HS-5 (cell line): Measurements from ENCODE around the gene RAB3B.
A peak's percentile ranks its signal among the peaks of the same experiment; 100 is the strongest.
"Not testable (repeated sequence)": the region's sequence is repeated elsewhere in the genome, so short reads cannot be mapped to it uniquely, and the experiment has no call there.

Source experiments
- DNase-seq: peaks from one replicate; pipeline ENCODE4 v3.0.0-alpha.2; 2012; ENCODE audit warnings: low read depth

Gene RAB3B

DNA sequence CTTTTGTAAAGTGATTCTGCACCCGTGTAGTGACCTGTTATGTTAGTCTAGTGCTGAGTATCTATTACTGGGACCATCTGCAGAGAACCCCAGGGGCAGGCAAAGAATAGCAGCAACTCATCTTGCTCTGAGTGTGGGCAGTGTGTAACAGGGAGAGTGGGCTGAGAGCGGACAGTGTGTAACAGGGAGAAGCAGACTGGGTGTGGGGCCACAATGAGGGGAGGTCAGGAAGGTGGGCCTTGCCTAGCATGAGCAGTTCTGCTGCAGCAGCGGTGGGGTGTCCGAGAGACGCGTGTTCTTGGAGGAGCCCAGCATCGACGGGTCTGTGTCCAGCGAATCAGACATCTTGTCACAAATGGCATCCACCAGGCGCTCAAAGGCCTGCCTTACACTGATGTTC lies 70.8 kb downstream of the RAB3B start:
- DNase-seq = no peak

DNA sequence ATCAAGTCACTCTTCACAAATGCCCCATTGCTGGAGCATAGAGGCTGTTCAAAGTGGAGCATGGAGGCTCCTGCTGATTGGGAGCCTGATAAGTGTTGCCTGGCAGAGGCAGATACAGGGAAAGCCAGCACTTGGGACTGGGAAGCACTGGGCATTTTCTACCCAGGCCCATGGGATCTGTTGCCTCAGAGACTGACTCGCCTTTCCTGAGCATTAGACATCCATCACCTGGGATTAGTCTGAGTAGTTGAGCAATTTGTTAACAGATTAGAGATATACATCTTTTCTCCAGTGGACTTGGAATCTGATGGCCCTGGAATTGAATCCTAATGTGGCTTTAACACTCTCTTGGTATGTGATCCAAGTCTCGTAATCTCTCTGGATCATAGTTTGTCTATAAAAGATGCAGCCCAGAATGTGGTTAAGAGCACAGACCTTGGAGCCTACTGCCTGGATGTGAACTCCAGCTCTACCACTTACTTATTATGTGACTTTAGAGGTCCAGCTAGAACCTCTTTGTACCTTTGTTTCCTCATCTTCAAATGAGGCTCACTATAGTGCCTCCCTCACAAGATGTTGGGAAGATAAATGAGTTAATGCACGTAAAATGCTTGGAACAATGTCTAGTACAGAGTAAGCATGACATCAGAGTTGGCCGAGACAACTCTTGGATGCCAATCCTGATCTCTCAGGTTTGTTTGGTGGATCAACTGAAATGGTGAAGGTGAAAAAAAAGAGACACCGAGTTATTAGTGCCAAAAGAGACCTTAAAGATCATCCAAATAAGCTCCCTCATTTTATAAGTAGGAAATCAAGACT lies 73.7 kb downstream of the RAB3B start:
- no peak for DNase-seq

DNA sequence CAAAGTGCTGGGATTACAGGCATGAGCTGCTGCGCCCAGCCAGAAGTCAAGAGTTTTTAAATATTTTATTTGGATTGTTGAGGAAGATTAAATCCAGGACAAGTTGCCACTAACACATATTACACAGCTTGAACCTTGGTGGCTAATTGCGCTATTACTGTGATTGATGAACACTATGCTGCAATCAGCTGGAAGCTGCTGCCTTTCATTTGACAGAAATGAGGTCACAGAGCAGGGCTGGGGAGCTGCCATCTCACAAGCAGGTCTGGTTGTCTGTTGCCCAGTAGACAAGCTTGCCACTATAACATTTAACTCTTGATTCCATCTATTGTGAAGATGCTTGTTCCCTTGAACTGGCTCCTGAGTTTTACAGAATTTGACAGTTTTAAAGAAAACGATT lies 74.5 kb downstream of the RAB3B start:
- DNase-seq = no peak

DNA sequence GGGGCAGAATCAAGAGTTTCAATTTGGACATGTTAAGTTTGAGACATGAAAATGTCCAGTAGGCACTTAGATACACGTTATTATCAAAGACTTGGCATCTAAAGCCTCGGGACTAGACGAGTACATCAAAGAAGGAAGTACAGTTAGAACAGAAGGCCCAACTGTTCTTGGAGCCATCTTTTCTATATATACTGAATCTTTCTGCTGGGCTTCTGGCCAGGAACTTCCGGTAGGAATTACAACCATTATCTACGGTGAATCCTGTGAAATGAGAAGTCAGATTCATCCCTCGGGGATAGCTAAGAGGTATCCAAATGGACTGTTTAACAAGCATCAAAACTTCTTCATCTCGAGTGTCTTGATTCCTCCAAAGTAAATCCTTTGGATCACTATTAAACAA lies 77.6 kb downstream of the RAB3B start:
- no peak for DNase-seq

DNA sequence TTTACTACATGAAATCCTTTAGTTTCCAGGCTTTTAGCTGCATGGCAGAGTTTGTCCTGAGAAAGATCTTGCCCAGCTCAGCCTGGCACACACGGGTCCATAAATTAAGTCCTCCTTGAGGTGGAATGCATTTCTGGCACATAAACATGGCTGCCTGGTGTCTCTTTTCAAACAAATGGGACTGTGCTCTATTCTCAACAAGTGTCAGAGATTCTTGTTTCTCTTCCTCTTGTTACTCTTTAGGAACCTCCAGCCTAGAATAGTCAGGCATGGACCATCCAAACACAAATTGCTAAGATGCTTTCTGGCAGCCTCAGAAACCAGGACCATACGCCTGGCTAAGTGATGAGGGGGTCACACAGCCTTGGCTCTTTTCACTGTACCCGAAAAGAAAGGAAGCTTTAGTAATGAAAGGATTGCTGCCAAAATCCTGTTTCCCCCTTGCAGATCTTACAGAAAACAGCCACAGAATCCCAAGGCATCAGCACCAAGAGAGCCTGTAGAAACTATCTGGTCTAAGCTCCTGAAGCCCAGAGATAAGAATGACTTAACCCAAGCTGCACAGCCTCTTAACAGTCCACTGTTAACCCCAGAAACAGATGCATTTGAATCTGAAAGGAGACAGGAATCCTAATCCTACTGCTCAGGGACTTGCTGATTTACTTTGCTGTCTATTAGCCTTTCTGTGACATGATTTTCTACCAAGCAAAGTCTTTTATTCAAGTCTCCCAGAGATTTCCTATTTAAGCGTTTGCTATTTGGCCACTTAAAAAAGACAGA lies 80.1 kb downstream of the RAB3B start:
- no peak for DNase-seq

DNA sequence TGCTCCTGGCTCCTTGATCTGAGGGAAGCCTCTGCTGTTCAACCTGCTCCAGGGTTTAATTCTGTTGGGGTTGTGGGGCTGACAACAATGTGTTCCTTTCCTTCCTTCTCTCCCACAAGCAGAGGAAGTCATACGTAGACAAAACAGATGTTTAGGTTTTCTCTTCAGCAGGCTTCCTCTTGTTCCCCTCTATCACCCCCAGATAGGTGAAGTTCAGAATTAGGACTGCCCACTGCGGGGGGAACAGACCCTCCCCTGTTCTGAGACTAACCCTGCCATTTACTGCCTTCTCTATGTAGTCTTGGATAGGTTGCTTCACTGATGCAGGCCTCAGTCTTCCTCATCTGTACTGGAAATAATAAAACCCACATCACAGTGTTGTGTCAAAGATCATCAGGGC lies 82.0 kb downstream of the RAB3B start:
- DNase-seq = no peak

DNA sequence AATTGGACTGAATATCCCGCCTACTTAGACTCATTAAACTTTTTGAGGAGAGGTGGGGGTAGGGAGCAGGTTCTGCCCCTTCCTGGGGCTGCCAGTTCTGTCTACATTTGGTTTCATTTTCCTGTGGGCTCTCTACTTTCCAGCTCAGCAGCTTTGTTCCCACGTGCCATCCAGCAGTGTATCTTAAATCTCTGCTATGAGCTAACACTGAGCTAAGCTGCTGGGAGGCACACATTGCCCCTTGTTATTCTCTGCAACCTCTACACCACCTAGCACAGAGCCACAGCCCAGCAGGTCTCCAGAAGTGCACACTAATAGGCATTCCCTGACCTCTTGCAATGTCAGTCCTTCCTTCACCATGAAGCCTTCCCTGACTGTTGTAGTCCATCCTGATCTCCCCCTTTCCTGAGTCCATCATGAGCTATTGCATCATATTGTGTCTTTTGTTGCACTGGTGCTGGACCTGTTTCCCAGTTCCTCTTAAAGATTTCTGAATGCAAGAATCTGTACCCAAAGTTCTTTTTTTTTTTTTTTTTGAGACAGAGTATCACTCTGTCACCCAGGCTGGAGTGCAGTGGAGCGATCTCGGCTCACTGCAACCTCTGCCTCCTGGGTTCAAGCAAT lies 83.3 kb downstream of the RAB3B start:
- no peak for DNase-seq

DNA sequence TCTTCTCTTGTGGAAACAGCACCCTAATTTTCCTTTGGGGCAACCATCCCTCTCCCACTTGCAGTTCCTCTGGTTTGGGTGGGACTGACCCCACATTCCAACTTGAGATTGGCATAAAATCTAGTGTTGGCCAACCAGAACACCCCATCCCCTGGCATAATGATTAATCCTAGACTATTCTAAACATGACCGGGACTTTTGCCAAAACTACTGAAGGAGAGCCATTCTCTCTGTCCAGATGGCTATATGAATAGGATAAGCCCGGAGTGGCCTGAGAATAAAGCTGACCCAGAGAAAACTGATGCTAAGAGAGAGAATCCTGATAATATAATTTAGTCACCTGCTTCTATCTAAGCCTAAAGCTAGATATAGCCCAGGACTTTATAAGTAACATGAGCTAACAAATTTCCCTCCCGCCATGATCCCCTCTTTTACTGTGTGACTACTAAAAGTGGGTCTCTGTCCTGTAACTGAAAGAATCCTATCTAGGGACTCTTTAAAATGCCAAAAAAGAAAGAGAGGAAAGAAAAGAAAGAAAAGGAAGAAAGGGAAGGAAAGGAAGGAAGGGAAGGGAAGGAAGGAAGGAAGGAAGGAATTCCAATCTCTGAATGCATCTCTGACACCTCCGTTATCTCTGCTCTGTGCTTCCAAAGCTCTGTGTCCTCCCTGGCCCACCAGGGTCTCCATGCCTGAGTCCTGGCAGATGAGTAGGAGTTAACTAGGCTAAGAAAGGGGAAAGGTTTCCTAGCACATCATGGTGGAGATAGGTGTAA lies 84.0 kb downstream of the RAB3B start:
- no peak for DNase-seq

DNA sequence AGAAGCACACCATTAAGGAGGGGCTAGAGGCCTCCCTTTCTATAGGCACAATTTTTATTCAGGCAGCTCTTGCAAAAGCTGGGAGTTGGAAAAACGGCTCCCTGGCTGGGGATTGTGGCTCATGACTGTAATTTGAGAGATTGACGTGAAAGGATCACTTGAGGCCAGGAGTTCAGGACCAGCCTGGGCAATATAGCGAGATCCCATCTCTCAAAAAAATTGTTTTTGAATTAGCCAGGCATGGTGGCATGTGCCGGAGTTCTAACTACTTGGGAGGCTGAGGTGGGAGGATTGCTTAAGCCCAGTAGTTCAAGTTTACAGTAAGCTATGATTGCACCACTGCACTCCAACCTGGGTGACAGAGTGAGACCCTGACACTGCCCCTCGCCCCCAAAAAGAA lies 88.0 kb downstream of the RAB3B start:
- no peak for DNase-seq

DNA sequence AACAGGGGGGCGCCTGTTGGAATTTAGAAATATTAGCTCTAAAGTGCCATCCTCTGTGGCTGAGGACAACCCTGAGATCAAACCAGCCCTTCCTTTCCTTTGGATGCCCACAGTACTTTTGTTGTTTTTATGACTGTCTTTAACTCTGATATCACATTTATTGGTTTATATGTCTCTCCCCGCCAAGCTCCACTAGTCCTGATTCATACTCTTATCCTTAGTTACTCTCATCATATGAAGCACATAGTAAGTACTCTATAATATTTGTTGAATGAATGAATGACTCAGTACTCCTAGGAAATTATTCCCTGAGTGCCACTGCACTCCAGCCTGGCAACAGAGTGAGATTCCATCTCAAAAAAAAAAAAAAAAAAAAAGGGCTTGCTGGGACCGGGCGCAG lies 89.3 kb downstream of the RAB3B start:
- DNase-seq = no peak

DNA sequence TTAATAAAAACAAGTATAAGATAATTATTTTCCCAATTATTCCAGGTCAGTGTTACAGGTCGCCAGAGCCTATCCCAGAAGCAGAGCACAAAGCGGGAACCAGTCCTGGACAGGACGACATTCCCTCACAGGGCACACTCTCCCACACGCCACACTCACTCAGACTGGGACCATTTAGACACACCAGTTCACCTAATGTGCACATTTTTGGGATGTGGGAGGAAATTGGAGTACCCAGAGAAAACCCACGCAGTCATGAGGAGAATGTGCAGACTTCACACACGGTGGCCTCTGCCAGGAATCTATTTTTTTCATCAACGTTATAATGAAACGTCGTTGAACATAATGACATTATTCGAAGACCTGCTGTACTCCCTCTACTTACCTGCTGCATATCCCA lies 91.5 kb downstream of the RAB3B start:
- DNase-seq = no peak

DNA sequence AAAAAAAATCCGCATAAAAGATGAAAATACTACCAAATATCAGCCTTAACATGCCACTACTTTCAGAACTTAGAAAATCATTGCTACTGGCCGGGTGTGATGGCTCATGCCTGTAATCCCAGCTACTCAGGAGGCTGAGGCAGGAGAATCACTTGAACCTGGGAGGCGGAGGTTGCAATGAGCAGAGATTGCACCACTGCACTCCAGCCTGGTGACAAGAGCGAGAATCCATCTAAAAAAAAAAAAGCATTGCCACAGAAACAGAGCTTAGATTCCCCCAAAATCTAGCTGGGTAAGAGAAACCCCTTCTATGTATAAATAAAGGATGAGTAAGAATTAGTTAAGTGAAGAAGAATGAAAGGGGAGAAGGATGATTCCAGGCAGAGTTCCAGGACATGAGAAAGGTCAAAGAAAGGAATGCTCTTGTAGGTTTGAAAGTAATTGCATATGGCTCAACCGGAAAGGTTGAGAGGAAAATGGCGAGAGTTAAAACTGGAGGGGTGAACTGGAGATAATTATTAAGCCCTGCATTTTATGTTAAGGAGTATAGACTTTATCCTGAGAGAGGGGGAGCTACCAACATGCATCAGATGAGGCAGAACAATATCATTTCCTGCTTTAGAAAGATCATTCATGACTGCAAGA lies 92.3 kb downstream of the RAB3B start:
- DNase-seq = peak; percentile 98

DNA sequence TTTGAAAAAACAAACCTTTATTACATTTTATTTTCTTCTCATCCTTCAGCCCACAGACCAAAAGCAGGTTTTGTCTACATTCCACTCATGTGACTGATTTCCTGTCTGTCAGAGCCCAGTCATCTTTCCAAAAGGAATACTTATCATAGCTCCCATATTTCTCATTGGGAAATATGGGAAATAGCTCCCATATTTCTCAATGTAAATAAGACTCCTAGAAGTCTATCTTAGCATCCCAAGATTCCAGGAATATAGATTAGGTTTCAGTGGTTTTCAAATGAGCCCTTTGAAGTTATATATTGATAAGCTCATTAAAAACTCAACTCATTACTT lies 92.8 kb downstream of the RAB3B start:
- peak; percentile 96 for DNase-seq

DNA sequence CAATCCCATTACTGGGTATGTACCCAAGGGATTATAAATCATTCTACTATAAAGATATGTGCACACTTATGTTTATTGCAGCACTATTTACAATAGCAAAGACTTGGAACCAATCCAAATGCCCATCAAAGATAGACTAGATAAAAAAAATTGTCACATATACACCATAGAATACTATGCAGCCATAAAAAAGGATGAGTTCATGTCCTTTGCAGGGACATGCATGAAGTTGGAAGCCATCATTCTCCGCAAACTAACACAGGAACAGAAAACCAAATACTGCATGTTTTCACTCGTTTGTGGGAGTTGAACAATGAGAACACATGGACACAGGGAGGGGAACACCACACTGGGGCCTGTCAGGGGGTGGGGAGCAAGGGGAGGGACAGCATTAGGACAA lies 95.8 kb downstream of the RAB3B start:
- DNase-seq = not testable (repeated sequence)

DNA sequence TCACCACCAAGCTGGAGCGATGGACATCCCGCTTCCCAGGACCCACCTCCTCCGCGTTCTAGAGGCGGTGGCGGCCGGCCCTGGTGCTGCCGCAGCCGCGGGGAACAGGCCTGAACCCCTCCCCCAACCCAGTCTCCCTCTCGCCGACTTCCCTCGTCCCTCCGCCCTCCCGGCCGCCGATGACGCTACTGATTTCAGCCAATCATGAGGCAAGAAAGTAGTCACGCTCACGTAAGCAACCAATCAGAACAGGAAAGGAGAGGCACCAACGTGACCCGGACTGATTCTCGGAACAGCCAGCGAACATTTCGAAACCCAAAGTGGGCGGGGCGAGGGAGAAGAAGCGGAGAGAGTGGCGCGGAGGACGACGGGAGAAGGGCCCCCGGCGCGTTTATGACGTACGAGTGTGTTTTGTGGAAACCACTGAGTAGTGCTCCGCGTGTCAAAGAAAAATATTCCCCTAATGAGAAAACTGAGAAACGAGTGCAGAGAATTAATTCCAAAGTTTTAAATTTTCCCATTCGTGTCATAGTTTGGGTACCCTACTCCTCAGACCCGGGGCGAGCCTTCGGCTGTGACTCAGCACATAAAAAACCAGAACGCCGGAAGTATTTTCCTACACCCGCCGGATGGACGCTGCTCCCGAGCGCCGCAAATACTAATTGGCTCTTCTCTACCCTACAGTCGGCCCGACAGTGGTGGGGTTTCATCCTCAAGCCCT lies 111.7 kb downstream of the RAB3B start, which contains the start of gene NRDC:
NRDC (minus strand) TSS at position 112 of the 721 bp plus-strand sequence. CDS start 112 bp downstream, outside the sequence.
- peak; percentile 99 for DNase-seq

DNA sequence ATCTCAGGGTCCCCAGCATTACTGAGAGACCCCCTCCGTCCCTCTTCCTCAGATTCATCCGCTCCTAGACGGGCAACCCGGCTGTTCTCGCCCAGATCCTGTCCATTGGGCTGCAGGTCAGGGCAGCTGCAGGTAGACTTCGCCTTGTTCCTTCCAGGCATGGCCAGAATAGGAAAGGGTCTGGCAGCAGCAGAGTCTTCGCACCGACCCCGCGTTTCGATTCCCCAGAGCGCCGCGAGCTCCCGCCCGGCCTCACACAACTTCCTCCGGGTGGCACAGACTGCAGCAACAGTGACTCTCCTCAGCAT lies 112.2 kb downstream of the RAB3B start:
- DNase-seq = no peak

DNA sequence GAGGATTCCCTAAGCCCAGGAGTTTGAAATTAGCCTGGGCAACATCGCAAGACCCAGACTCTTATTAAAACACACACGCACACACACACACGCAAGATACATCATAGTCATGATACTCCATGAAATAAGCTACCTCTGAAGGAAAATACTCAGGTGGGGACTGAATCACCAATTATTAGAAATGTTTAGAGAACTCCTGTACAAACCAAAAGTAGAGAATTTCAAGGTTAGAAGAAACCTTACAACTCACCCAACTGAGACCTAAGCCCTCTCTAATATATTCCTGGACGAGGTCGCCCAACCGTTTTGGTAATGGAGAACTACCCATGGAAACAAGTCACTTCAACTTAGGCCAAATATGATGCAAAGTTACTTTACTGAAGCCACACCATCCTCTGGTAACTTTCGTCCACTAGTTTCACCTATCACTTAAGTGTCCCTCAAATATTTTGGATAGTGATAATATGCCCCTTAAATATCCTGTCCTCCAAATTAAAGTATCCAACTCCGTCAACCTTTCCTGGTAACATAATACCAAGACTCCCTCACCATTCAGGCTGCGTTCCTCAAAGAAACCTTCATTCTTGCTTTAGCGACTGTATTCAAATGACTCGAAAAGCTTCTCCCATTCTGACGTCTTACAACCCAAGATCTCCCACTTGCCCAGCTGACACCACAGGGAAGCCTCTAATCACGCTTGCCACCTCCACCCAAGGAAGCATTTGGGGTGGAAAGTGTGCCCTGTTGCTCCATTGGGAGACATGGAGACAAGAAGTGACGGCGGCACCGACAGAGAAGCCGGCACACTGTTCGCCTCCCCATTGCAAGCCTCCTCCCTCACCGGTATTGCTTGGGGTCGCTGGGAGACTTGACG lies 112.8 kb downstream of the RAB3B start:
- DNase-seq = no peak

DNA sequence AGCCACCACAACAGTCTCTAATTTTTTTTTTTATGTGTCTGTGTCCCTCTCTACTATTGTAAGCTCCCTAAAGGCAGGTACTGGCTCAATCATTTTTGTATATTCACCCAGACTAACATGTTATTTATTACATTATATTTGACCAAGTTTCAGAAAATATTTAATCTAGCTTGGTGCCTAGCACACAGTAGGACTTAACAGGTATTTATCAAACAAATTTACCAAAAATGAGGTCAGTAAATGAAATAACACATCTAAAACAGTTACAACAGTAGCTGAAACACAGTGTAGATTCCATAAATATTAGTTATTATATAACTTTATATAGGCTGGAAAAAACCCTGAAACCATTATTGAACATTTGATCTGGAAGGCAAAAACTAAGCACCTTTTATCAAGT lies 114.7 kb downstream of the RAB3B start:
- DNase-seq = no peak

DNA sequence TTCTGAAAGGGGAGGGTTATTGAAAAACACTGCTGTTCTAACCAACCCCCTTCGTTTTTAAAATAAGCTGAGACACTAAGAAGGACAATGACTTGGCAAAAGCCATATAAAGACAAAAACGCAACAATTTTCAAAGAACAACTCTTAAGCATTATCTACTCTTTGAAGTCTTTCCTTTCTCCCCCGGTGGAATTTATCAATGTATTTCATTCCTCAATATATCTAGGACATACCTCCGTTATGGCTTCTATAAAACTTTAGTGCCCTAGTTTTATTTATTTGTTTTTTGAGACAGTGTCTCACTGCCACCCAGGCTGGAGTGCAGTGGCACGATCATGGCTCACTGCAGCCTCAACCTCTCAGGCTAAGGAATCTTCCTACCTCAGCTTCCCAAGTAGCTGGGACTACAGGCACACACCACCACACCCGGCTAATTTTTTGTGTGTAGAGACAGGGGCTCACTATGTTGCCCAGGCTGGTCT lies 115.2 kb downstream of the RAB3B start:
- no peak for DNase-seq

DNA sequence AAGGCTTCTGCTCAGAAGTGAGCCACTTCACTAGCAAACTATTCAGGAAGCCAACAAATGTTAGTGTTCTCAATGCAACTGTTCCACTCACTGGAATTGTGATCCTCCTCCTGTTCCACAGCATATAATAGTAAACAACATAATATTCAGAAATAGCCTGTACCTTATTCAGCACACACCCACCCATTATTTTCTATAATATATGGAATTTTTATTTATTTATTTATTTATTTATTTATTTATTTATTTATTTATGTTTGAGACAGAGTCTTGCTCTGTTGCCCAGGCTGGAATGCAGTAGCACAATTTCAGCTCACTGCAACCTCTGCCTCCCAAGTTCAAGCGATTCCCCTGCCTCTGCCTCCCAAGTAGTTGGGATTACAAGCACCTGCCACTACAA lies 117.2 kb downstream of the RAB3B start:
- not testable (repeated sequence) for DNase-seq
